Spleen (tissue), 7 donors: Measurements from ENCODE around the gene TMEM18.

Experiments
- POLR2A ChIP-seq, 3 donors: fragments of 450-650 bp; IDR thresholded peaks; one replicate each; pipeline ENCODE4 v1.5.1; 2017; ENCODE audit warnings: antibody characterized with exemption in 3 of 3, mild to moderate bottlenecking in 1 of 3
- POLR2AphosphoS5 ChIP-seq, 3 donors: sonication (generic); formaldehyde crosslinking; IDR thresholded peaks; one replicate each; pipeline ENCODE4 v1.5.1; 2017; ENCODE audit warnings: antibody characterized with exemption in 3 of 3
- TF ChIP-seq, protein P1 (sequence below), 11 experiments: fragments of 200-600 bp in 7 of 11; fragments of 450-650 bp in 4 of 11; sonication (generic) in 4 of 11; IDR thresholded peaks in 8 of 11; conservative IDR thresholded peaks in 3 of 11; 1 replicate in 7 of 11; 2 replicates in 4 of 11; pipeline versions ENCODE4 v1.4.0 to v1.8.0; 2016 to 2021; ENCODE audit warnings: antibody characterized with exemption in 11 of 11, inconsistent platforms in 4 of 11, mild to moderate bottlenecking in 1 of 11
- donor health status: DM: no; HTN: no; CAD: no; lungs with moderate emphysema.
- donor health status: DM: no; HTN: no; CAD: no.
- donor health status: DM: no; HTN: no; CAD: no.

DNA sequence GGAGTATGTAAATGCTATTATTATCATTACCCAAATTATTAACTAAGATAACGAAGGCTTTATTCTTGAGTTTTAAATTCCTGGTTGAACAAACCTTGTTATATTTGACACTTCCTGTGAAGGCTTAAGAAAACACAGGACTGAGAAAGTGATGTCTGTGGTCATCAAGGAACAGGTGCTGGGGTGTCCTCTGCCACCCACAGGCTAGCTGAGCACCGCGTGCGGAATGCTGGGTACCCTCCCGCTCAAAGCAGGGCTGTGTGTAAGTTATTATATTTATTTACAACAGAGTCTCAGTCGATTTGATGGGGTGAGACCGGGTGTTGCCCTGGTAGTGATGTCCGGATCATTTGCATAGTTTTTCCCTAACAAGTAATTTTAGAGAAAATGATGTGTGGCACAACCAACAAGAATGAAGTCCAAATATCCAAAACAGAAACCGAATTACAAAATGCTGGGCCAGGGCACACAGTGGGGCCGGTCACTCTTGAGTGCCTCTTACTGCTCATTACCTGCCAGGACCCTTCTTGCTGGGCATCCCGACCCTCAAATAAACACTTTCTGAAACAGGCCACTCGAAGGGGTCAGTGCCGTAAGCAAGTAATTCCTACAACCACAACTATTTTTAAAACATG lies 49.2 kb downstream of the TMEM18 start:
- TF ChIP-seq, protein P1, sequence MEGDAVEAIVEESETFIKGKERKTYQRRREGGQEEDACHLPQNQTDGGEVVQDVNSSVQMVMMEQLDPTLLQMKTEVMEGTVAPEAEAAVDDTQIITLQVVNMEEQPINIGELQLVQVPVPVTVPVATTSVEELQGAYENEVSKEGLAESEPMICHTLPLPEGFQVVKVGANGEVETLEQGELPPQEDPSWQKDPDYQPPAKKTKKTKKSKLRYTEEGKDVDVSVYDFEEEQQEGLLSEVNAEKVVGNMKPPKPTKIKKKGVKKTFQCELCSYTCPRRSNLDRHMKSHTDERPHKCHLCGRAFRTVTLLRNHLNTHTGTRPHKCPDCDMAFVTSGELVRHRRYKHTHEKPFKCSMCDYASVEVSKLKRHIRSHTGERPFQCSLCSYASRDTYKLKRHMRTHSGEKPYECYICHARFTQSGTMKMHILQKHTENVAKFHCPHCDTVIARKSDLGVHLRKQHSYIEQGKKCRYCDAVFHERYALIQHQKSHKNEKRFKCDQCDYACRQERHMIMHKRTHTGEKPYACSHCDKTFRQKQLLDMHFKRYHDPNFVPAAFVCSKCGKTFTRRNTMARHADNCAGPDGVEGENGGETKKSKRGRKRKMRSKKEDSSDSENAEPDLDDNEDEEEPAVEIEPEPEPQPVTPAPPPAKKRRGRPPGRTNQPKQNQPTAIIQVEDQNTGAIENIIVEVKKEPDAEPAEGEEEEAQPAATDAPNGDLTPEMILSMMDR (IDR thresholded peaks at IDR 0.05 in 8 of 11, conservative IDR thresholded peaks at IDR 0.05 in 3 of 11) = no peak
- no peak for TF ChIP-seq POLR2AphosphoS5 (IDR thresholded peaks at IDR 0.05)
- no peak for TF ChIP-seq POLR2A (IDR thresholded peaks at IDR 0.05)
